HG03439 (cell line): ENCODE results near the gene ALDH3B2.
A peak's percentile ranks its signal among the peaks of the same experiment; 100 is the strongest.
"Not testable (repeated sequence)": the region's sequence is repeated elsewhere in the genome, so short reads cannot be mapped to it uniquely, and the experiment has no call there.

Source experiments
- ATAC-seq: cut with Tn5 transposase; IDR thresholded peaks from one replicate; pipeline ENCODE4 v1.9.1; 2021; ENCODE audit warnings: mild to moderate bottlenecking, moderate library complexity; ENCODE audit not compliant: unreplicated experiment

The ALDH3B2 gene

GRCh38 chr11:67631411-67631810 lies 43.0 kb downstream of the ALDH3B2 start:
- no peak for ATAC-seq

- ATAC-seq, result no peak
Observed at GRCh38 chr11:67630943-67631331, 43.5 kb downstream of the ALDH3B2 start.

- peak; percentile 63 for ATAC-seq
Observed at GRCh38 chr11:67630228-67630942, 44.0 kb downstream of the ALDH3B2 start.

GRCh38 chr11:67629386-67630227 lies 44.8 kb downstream of the ALDH3B2 start, which contains the start of gene NUDT8:
NUDT8 (minus strand) TSS chr11:67629937; CDS start chr11:67629911, 26 bp downstream.
- peak; percentile 46 for ATAC-seq

- ATAC-seq, result no peak
Observed at GRCh38 chr11:67628710-67629385, 45.6 kb downstream of the ALDH3B2 start.

- ATAC-seq, result no peak
Observed at GRCh38 chr11:67627812-67628624, 46.4 kb downstream of the ALDH3B2 start.

GRCh38 chr11:67627441-67627811 lies 47.0 kb downstream of the ALDH3B2 start:
- no peak for ATAC-seq

- ATAC-seq, result no peak
Observed at GRCh38 chr11:67626970-67627369, 47.5 kb downstream of the ALDH3B2 start.

- not testable (repeated sequence) for ATAC-seq
Observed at GRCh38 chr11:67626131-67626833, 48.1 kb downstream of the ALDH3B2 start.

GRCh38 chr11:67623795-67624194 lies 50.6 kb downstream of the ALDH3B2 start:
- not testable (repeated sequence) for ATAC-seq

- not testable (repeated sequence) for ATAC-seq
Observed at GRCh38 chr11:67622905-67623304, 51.5 kb downstream of the ALDH3B2 start.

- not testable (repeated sequence) for ATAC-seq
Observed at GRCh38 chr11:67621928-67622327, 52.5 kb downstream of the ALDH3B2 start.

GRCh38 chr11:67620621-67621020 lies 53.8 kb downstream of the ALDH3B2 start:
- not testable (repeated sequence) for ATAC-seq

GRCh38 chr11:67619683-67620618 lies 54.5 kb downstream of the ALDH3B2 start:
- not testable (repeated sequence) for ATAC-seq

- not testable (repeated sequence) for ATAC-seq
Observed at GRCh38 chr11:67618901-67619659, 55.3 kb downstream of the ALDH3B2 start.

- ATAC-seq, result no peak
Observed at GRCh38 chr11:67617243-67617953, 57.0 kb downstream of the ALDH3B2 start.

- no peak for ATAC-seq
Observed at GRCh38 chr11:67616431-67617242, 57.8 kb downstream of the ALDH3B2 start.
